Mucosa of descending colon (tissue), 3 donors: ENCODE measurements around the gene GRIN1. TPM values are rescaled to one million over a fixed set of nuclear protein-coding genes. Genes with fewer than 3 reads are reported as not detected.

Experiments used
- ATAC-seq: fragments of 200-7000 bp; cut with Tn5 transposase; one replicate; pipeline ENCODE4 v1.9.1; 2020; ENCODE audit warnings: mild to moderate bottlenecking, moderate library complexity
- DNase-seq, 3 donors: peaks; one replicate each; pipeline ENCODE4 v3.0.0-alpha.2; 2020
- H3K36me3 ChIP-seq: fragments of 200-600 bp; one replicate; pipeline ENCODE4 v1.8.0; 2021; ENCODE audit warnings: low read depth, mild to moderate bottlenecking
- H3K4me1 ChIP-seq: fragments of 200-600 bp; one replicate; pipeline ENCODE4 v1.8.0; 2021; ENCODE audit warnings: low read depth, mild to moderate bottlenecking
- H3K4me3 ChIP-seq: fragments of 200-600 bp; one replicate; pipeline ENCODE4 v1.8.0; 2021; ENCODE audit warnings: mild to moderate bottlenecking
- H3K9me3 ChIP-seq: fragments of 200-600 bp; one replicate; pipeline ENCODE4 v1.8.0; 2021; ENCODE audit warnings: mild to moderate bottlenecking
- intact Hi-C, 2 donors: fragments of 100-400 bp; cut with DNase I in 1 of 2; cut with micrococcal nuclease in 1 of 2; formaldehyde crosslinking; loops; one replicate each; pipeline versions ENCODE4 v1.11.0 to v1.11.1; 2022; cut with DNase I, micrococcal nuclease
- total RNA-seq, 3 donors: library from RNA; stranded (reverse); fragmentation: NEBNext Ultra II Directional in 2 of 3; extraction: Animal tissue kit (Norgen Biotek cat#: 25700) in 2 of 3; gene quantifications; one replicate each; pipeline versions ENCODE4 v1.2.1 to v1.2.4, GENCODE V29; 2021 to 2023
- TF ChIP-seq, protein P1 (sequence below): fragments of 200-600 bp; IDR thresholded peaks from one replicate; pipeline ENCODE4 v1.8.0; 2022; ENCODE audit warnings: antibody characterized with exemption, mild to moderate bottlenecking
- donor health status: DM: no; HTN: no; CAD: no; lungs with moderate emphysema.
- donor health status: DM: no; HTN: no; CAD: no.
- donor health status: DM: no; HTN: yes; CAD: no.

The GRIN1 gene
- total RNA-seq, 3 donors from 2014 or later, result 0.36 to 2.6 TPM; not detected in 1

DNA sequence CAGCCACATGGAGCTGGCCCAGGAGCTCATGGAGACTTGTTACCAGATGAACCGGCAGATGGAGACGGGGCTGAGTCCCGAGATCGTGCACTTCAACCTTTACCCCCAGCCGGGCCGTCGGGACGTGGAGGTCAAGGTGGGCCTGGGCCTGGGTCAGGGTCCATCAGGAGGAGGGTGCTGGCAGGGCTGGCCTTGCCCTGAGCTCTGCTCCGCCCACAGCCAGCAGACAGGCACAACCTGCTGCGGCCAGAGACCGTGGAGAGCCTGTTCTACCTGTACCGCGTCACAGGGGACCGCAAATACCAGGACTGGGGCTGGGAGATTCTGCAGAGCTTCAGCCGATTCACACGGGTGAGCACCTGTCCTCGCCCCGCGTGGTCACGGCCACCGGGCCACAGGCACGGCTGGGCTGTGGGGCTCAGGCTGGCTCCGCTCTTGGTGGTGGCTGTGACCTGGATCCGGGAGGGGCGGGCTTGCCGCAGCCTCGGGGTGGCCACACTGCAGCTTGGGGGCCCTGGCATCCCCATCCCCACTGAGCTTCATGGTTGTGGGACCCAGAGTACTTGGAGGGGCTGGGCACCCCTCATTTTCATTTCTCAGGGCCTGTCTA, 31.5 kb upstream of the GRIN1 start:
- intact Hi-C loops, result no loop called here
- Histone ChIP-seq H3K36me3 (no peaks in the 10 kb centered on the region), H3K4me3 (no peak overlapping the region), H3K9me3 (no peaks in the 10 kb centered on the region), H3K4me1 (no peaks in the 10 kb centered on the region)
- ATAC-seq (no peak), DNase-seq (no peak)
- TF ChIP-seq, protein P1, sequence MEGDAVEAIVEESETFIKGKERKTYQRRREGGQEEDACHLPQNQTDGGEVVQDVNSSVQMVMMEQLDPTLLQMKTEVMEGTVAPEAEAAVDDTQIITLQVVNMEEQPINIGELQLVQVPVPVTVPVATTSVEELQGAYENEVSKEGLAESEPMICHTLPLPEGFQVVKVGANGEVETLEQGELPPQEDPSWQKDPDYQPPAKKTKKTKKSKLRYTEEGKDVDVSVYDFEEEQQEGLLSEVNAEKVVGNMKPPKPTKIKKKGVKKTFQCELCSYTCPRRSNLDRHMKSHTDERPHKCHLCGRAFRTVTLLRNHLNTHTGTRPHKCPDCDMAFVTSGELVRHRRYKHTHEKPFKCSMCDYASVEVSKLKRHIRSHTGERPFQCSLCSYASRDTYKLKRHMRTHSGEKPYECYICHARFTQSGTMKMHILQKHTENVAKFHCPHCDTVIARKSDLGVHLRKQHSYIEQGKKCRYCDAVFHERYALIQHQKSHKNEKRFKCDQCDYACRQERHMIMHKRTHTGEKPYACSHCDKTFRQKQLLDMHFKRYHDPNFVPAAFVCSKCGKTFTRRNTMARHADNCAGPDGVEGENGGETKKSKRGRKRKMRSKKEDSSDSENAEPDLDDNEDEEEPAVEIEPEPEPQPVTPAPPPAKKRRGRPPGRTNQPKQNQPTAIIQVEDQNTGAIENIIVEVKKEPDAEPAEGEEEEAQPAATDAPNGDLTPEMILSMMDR, result no peak

DNA sequence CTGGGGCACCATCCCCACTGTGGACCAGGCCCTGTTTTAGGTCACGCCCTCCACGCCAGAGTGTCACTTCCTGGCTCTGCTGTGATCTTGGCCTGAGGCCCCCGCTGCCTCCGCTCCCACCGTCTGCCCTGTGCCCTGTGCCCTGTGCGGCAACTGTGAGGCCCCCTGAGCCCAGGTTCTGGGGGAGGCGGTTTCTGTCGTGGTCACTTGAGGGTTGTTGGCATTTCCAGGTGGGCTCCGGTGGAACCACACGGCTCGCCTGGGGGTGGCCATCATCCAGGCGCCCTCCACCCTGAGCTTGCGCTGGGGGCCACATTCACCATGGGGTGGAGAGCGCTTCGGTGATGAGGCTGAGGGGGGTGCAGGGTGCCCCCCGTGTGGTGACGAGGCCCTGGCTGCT, 31.0 kb upstream of the GRIN1 start:
- no peak for DNase-seq
- TF ChIP-seq, protein P1, result no peak
- Histone ChIP-seq H3K4me1 (no peaks in the 10 kb centered on the region), H3K36me3 (no peaks in the 10 kb centered on the region), H3K9me3 (no peaks in the 10 kb centered on the region), H3K4me3 (no peak overlapping the region)
- intact Hi-C loops, result no loop called here
- no peak for ATAC-seq

DNA sequence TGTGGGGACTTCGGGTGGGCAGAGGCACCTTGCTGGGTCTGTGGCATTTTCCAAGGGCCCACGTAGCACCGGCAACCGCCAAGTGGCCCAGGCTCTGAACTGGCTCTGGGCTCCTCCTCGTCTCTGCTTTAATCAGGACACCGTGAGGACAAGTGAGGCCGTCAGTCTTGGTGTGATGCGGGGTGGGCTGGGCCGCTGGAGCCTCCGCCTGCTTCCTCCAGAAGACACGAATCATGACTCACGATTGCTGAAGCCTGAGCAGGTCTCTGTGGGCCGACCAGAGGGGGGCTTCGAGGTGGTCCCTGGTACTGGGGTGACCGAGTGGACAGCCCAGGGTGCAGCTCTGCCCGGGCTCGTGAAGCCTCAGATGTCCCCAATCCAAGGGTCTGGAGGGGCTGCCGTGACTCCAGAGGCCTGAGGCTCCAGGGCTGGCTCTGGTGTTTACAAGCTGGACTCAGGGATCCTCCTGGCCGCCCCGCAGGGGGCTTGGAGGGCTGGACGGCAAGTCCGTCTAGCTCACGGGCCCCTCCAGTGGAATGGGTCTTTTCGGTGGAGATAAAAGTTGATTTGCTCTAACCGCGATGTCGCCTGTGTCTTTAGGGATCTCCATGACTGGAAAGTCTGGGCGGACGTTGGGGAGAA, 30.2 kb upstream of the GRIN1 start:
- ATAC-seq (no peak), DNase-seq (no peak)
- no peaks in the 10 kb centered on the region for H3K9me3 ChIP-seq
- intact Hi-C loops, result no loop called here
- no peak overlapping the region for H3K4me3 ChIP-seq
- no peaks in the 10 kb centered on the region for H3K4me1 ChIP-seq
- H3K36me3 ChIP-seq, result no peaks in the 10 kb centered on the region
- TF ChIP-seq, protein P1, result no peak

DNA sequence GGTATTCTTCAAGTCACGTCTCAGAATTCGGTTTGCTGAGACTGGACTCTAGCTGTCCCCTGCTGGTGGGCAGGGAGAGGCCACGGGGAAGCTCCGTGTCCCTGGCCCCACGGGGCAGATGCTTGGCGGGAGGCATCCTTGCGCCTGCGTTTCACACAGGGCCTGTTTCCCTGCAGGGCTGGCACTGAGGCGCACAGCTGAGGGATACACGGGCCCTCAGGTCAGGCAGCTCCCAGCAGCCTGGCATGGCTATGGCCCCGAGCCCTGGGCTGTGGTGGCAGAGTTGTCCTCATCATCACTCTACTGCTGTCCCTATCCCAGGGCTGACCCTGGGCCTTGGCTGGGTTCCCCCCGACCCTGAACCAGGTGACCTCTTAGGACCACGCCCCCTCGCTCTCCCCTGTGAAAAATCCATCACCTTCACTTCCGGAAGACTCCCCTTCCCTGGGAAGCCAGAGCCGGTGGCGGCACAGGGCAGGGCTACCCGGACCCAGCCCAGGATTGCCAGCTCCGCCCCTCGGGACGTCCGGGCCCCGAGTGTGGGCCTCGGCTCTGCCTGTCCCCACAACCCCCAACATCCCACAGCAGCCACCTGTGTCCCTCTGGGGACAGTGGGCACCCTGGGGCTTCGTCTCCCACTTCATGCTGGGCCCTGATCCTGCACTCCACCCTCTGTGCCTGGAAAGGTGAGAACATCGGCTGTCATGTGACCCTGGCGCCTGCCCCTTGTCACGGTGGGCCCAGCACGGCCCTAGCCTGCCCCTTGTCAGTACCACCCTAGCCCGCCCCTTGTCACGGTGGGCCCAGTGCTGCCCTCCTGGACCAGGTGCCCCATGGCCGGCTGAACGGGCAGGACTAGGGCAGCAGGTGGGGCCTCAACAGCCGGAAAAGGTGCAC, 29.5 kb upstream of the GRIN1 start:
- intact Hi-C loops, result no loop called here
- ATAC-seq, result no peak
- H3K36me3 ChIP-seq, result no peaks in the 10 kb centered on the region

DNA sequence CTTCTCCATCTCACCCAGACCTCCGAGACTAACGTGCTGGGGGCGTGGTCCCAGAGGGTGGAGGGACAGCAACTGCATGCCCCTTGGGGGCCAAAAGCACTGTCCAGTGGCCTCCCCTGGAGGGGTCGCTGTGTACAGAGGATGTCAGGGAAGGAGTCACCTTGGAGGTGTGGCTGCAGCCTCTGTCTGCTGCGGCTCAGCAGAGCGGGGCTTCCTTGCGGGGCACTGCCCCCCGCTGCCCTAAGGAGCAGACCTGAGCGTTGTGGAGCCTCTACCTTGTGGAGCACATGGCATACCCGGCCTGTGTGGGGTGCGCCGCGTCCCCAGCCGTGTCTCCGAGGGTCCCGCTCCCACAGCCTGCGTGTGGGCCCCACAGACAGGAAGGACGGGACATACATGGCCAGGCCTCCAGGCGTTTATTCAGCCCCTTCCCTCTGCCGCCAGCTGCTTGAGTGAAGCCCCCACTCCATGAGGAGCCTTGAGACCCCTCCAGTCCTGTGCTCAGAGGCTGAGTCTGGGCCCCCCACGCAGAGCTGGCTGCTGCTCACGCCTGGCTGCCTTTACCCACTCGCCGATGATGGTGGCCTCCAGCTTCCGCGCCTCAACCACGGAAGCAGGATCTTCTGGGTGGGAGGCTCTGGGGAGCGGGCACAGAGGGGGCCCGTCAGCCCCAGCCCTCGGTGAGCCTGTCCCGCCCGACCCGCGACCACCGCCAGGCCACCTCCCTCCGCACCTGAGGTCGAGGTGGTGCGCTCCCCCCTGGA, 28.6 kb upstream of the GRIN1 start:
- peaks cover 5% of the 10 kb centered on the region for H3K4me1 ChIP-seq
- H3K9me3 ChIP-seq, result no peaks in the 10 kb centered on the region
- ATAC-seq (no peak), DNase-seq (no peak)
- H3K4me3 ChIP-seq, result no peak overlapping the region
- intact Hi-C loops, result no loop called here
- TF ChIP-seq, protein P1, result no peak
- H3K36me3 ChIP-seq, result no peaks in the 10 kb centered on the region

More for the DNA sequence above, 29.5 kb upstream of the GRIN1 start:
- TF ChIP-seq, protein P1, result no peak
- H3K4me1 ChIP-seq, result no peaks in the 10 kb centered on the region
- H3K4me3 ChIP-seq, result no peak overlapping the region
- H3K9me3 ChIP-seq, result no peaks in the 10 kb centered on the region
- DNase-seq, result no peak
